ENCODE data around the gene FANCI. TPM values are rescaled to one million over a fixed set of nuclear protein-coding genes. Genes with fewer than 3 reads are reported as not detected.

The FANCI gene
- total and polyA plus RNA-seq, 2 of the 4 experiments (the other 2 are of a cell fraction) = 13.2 to 34.2 TPM

GRCh38 chr15:89362203-89363101, 118.7 kb downstream of the FANCI start:
- Histone ChIP-seq H2AFZ (replicated peaks; ENCODE audit: low read length, poor library complexity) (peak overlapping the region; percentile 49), H3K9ac (ENCODE audit: low read depth, low read length) (no peak overlapping the region), H2BK5ac (ENCODE audit: low read depth, low read length, poor library complexity, severe bottlenecking) (no peak overlapping the region), H4K5ac (ENCODE audit: low read depth, low read length) (no peak overlapping the region), H2AK9ac (replicated peaks; ENCODE audit: low read depth, low read length, poor library complexity) (peak overlapping the region; percentile 60), H3K23ac (ENCODE audit: low read depth, low read length) (no peak overlapping the region), H2BK20ac (ENCODE audit: low read depth, low read length) (no peak overlapping the region), H4K8ac (ENCODE audit: low read depth in 2 of 2, low read length in 2 of 2) (no peak overlapping the region), H3K56ac (ENCODE audit: extremely low read depth, insufficient read depth, low read length) (no peak overlapping the region), H2AK5ac (ENCODE audit: low read depth, low read length) (no peak overlapping the region), H3K4me1 (ENCODE audit: control insufficient read depth, insufficient read depth, low read length) (no peaks in the 10 kb centered on the region), H3K14ac (replicated peaks; ENCODE audit: low read depth, low read length) (no peak overlapping the region), H3K36me3 (ENCODE audit: control insufficient read depth, insufficient read depth, low read length) (no peaks in the 10 kb centered on the region), H3K79me1 (ENCODE audit: low read depth in 1 of 2, low read length in 2 of 2) (no peaks in the 10 kb centered on the region), H2BK15ac (ENCODE audit: low read depth, low read length) (no peak overlapping the region), H3K9me3 (ENCODE audit: control insufficient read depth, insufficient read depth, low read length) (no peaks in the 10 kb centered on the region; the same call in none of the 2 replicates), H3K27ac (ENCODE audit: insufficient read depth, low read length) (no peak overlapping the region), H3K27me3 (ENCODE audit: control insufficient read depth, insufficient read depth, low read length) (peaks cover 89% of the 10 kb centered on the region), H3K18ac (ENCODE audit: low read depth, low read length) (no peak overlapping the region), H4K91ac (ENCODE audit: insufficient read depth, low read depth, low read length) (no peak overlapping the region), H3K4me3 (ENCODE audit: insufficient read depth, low read depth, low read length) (no peak overlapping the region), H2BK120ac (ENCODE audit: low read depth, low read length) (no peak overlapping the region), H4K20me1 (ENCODE audit: insufficient read depth, low read length) (peaks cover 7% of the 10 kb centered on the region; the same call in 1 of the 2 replicates), H3K9me1 (ENCODE audit: insufficient read depth, low read length) (no peaks in the 10 kb centered on the region), H3K4ac (ENCODE audit: low read depth, low read length) (no peak overlapping the region), H3K4me2 (ENCODE audit: low read depth, low read length) (no peak overlapping the region)
- DNase-seq (no peak), ATAC-seq (ENCODE audit: low read depth) (no peak)
- intact Hi-C loops (cut with micrococcal nuclease) (no loop called here), dilution Hi-C loops (cut with HindIII; ENCODE audit: low sequenced_read_pairs, unreplicated experiment) (no loop called here), in situ Hi-C loops (cut with MboI; ENCODE audit: low sequenced_read_pairs) (loop anchor here (5.0 kb wide), 1 partner anchor 70 kb away; no protein-coding TSS in a partner anchor)
- WGBS, 2 experiments (ENCODE audit: extremely low coverage in 2 of 2, insufficient read length in 1 of 2) = 1% methylated on average over 24 of the region's 73 CpGs; no CpG with 5 or more reads in 1 of the 2 experiments
- ChIA-PET POLR2A (ENCODE audit: unreplicated experiment) (no interaction called here), CTCF (no interaction called here)
- BruUV-seq (replicated peaks) = no TSS peak
- TF ChIP-seq MAFK (IDR thresholded peaks at IDR 0.05; ENCODE audit: low read depth, low read length) (no peak), RAD21 (IDR thresholded peaks at IDR 0.05; ENCODE audit: low read length) (no peak), USF2 (IDR thresholded peaks at IDR 0.05; ENCODE audit: low read depth, low read length) (no peak), FOS (IDR thresholded peaks at IDR 0.05; ENCODE audit: low read depth, low read length) (no peak), CHD1 (IDR thresholded peaks at IDR 0.05; ENCODE audit: low read depth, low read length) (no peak), RCOR1 (IDR thresholded peaks at IDR 0.05; ENCODE audit: insufficient replicate concordance, low read length) (no peak), SMC3 (IDR thresholded peaks at IDR 0.05; ENCODE audit: low read depth, low read length) (no peak), CTCF (conservative IDR thresholded peaks at IDR 0.05; ENCODE audit: low read depth, low read length) (no peak)
